Islet of Langerhans (tissue), 1 donor: ENCODE data around the gene KDR.

Source experiments
- FAIRE-seq: peaks from one replicate; lab custom pipeline; 2011; peaks lifted over from hg19 to GRCh38; lab: Jason Lieb, UNC

The KDR gene

DNA sequence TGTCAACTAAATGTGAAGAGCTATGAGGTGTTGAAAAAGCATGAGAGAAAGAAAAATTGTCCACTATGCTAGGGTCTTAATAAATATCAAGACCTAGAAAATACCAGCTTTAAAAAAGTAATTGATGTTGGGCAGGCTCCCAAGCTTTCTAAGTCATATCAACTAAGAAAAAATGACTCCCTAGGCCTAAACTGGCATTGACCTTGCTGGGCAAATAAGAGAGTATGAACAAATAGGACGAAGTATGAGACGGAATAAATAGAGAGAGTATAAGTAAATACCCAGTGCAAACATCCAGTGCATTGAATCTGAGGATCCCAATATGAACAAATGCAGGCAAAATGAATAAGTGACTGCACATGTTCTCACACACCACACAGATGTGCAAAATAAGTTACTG, 3.2 kb downstream of the KDR start:
- no peak for FAIRE-seq

DNA sequence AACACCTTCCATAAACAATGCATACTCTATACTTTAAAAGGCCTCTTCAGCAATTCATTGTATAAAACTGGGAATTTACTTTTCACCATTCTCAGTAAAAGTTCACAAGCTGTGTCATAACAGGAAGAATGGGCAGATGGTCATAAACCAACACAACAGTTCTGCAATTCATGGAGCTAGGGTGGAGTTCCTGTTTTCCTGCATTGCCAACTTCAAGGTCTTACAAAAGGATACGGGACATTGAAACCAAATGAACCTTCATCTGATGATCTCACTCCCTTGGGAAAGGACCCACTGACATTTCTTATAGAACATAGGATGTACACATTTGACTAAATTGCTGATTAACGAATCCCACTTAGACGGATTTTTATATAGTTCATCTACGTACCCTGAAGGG, 4.1 kb downstream of the KDR start:
- no peak for FAIRE-seq

DNA sequence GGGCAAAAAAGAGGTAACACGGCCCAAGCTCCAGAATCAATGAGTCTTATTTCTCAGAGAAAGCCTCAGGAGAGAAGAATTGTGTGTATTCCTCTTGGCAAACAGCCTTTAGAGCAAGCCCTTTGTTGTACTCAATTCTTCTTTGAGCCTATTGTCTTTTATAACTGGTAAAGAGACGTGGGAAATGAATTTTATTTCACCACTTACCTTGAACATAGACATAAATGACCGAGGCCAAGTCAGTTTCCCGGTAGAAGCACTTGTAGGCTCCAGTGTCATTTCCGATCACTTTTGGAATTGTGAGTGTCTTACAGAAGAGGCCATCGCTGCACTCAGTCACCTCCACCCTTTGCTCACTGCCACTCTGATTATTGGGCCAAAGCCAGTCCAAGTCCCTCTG, 7.0 kb downstream of the KDR start:
- FAIRE-seq = no peak

DNA sequence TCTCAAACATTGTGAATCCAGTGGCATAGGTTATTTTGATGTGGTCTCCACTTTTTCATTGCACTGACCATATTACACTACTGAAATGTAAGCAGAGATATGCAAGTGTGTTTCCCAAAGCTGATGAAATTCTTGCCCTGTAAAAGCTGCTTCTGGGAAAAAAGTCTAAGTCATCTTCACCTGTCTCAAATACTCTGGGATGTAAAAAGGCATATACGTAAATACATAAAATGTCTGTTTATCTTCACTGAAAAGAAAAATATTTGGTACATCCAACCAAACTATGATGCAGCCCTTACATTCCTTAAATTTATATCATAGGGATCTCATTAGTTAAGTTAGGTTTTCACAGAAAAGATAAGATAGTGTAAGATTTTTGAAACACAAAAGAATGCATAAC, 7.9 kb downstream of the KDR start:
- FAIRE-seq = no peak

DNA sequence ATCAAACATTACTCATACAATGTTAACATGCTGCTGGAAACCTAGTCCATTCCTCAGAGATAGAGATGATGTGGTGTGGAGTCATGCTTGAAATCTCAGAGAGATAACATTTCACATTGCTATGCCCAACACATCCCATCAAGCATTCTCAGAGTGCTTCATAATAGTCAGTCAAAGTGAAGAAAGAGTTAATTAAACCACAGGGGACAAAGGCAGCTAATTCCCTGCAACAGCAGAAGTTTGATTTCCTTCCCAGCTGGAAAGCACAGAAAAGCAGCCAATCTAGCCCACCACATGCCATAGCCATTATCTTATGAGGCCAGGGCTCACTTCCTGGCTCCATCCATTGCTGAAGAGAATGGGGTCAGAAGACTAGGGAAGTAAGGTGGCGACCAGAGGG, 8.9 kb downstream of the KDR start:
- FAIRE-seq = no peak

DNA sequence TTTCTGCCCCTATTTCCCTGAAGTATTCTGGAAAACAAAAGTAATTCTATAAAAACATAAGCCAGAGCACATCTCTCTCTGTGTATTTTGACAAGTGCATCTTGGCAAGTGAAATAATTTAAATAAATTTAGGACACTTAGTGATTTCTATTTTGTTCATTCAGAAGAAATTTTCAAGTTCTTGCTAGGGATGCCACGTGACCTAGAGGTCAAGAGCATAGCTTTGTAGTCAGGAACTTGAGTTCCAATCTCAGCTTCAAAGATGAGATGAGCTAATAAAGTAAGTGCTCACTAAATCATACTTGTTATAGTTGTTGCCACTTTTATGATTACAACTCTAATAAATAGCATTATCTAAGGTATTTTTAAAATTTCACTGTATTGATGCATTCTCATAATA, 13.8 kb downstream of the KDR start:
- FAIRE-seq = no peak

DNA sequence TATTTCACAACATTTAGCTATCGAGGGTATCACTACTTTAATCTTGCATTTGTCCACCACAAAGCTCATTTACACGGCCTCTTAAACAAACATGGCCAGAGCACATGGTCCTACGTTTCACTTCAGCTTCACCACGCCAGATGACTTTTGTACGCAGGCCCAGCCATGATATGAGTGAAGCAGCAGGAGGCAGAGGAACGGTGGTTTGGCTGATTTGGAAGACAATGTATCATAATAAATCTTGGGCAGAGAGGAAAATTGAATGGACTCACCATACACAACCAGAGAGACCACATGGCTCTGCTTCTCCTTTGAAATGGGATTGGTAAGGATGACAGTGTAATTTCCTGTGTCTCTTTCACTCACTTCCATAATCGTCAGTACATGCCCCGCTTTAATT, 15.3 kb downstream of the KDR start:
- FAIRE-seq = no peak

DNA sequence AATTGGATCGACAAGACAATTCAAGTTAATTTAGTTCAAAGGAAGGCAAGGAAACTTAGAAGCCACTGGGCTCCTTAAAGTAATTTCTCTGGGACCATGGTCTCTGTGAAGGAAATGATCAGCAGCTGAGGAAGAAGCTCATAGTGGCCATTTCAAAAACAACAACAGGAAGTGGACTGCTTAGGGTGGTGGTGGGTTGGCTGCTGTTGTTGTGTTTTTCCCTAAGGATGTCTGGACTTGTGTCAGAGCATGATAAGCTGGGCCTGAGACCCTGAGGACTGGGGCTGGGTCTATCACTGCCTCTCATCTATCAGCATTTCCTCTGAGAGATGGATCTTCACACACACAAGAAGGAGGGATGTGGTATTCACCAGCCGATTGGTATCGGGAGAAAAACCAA, 18.3 kb downstream of the KDR start:
- FAIRE-seq = no peak

DNA sequence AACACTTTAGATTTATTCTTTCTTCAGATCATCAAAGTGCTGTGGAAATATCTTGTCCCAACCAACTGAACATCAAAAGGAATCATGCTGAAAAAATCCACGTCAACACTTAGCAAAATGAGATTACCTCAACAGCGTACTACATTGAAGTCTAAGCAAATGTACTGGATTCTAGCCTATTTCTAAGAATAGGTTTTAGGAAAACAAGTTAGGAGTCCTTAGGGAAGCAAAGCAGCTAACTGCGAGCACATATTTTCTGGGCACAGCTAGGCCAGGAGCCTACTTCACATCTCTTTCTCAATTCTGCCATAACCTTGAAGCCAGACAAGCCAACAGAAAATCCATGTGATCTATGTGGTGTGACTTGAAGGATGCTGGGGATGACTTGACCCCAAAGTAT, 22.2 kb downstream of the KDR start:
- FAIRE-seq = no peak

DNA sequence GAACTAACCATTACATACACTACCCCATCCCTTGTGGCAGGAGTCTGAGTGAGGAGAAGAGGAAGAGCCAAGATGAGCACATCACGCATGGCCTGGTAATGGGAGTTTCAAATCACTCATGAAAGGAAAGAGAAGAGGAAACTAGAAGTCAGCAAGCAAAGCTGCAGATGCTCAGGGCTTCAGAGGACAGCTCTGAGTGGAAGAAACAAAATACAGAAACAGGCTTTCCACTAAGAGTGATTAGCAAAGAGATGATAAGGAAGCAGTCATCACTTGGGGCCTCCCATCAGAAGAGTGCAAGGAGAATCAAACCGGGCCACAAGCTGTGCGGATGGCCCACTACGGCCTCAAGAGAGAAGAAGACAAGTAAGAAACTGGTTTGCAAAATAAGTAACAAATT, 25.6 kb downstream of the KDR start:
- no peak for FAIRE-seq

DNA sequence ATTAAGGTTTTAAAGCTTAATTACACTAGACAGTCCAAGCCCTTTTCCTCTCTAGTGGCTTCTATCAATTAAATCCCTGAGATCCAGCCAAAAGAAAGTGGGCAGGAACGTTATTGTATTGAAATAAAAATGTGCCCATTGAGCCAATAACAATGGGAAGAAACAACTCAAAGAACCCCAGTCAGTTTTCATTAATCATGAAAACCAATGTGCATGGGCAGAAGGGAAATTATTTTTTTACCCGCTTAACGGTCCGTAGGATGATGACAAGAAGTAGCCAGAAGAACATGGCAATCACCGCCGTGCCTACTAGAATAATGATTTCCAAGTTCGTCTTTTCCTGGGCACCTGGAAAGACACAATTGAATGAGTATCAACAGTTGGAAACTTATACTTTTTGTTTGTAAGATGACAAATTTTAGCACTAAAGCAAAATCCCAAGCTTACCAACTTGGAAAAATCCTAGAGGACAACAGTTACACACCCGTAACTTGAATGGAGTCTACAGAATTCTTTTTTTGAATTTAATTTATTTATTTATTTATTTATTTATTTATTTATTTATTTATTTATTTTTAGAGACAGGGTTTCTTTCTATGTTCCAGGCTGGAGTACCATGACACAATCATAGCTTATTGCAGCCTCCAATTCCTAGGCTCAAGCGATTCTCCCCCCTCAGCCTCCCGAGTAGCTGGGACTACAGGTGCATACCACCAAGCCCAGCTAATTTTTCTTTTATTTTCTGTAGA, 26.8 kb downstream of the KDR start:
- FAIRE-seq = no peak

DNA sequence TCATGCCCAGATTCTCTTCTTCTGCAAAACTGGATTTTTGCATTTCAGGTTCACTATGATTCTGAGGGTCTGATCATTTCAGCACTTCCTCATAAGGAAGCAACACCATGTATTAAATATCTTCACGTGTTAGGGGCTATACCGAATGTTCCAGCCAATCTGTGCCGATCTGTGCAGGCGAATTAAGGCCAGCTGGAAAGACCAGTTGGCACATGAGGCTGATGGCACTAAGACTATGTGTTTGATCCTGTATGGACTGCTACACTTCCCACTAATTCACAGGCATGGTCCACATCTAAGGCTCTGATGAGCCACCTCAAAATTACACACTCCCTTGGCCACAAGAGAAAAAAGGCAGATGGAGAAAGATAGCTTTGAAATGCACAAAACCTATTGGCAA, 28.8 kb downstream of the KDR start:
- no peak for FAIRE-seq

DNA sequence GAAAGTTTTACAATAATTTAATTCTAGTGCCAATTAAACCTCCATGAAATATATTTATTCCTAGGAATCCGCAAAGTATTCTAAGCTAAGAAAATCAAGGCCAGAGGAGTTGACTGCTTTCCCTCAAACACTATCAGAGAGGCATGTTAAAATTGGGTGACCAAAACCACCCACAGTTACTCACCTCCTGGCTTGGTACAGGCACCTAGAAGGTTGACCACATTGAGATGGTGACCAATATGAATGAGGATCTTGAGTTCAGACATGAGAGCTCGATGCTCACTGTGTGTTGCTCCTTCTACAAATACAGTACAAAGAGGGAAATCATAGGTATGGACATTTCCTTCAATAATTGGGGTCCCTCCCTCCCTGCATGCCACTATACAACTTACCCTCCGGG, 29.4 kb downstream of the KDR start:
- FAIRE-seq = no peak

DNA sequence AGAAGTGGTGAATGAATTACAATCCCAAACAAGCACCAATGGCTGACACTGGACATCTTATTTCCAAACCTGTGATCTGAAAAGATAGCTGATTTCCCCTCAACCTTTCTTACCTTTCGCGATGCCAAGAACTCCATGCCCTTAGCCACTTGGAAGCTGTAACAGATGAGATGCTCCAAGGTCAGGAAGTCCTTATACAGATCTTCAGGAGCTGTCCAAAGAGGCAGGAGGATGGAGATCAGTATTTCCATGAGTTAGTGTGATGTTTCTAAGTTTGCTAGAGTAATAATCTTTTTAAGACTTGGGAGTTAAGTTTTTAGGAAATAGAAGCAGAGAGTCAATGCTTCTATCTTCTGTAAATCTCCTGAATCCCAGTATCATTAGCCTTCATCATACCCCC, 32.9 kb downstream of the KDR start:
- no peak for FAIRE-seq

DNA sequence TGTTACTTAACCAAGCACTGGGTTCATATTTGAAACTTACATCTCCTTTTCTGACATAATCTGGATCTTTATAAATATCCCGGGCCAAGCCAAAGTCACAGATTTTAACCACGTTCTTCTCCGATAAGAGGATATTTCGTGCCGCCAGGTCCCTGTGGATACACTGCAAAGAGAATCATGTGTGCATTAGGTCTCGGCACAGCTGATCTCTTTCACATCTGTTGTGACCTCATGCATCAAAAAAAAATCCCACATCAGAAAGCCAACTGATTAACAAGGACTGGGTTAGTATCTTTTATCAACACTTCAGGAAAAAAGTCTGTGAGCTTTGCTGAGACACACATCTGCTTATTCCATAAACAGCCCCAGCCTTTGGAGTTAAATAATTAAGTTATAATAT, 35.5 kb downstream of the KDR start:
- no peak for FAIRE-seq

DNA sequence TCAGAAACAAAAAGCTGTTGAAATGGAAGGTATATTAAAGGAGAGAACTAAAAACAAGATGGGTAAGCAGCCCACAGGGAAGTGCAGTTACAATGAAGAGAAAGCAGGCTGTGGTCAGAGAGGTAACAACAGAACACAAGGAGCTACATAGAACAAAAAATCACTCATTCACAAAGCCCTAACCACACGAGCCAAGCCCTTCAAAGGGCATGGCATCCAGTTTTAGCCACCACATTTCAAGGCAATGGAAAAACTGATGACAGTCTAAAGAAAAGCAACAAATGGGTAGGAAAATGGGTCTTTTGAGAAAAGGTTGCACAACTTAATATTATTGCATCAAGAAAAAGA, 37.5 kb downstream of the KDR start:
- FAIRE-seq = no peak

DNA sequence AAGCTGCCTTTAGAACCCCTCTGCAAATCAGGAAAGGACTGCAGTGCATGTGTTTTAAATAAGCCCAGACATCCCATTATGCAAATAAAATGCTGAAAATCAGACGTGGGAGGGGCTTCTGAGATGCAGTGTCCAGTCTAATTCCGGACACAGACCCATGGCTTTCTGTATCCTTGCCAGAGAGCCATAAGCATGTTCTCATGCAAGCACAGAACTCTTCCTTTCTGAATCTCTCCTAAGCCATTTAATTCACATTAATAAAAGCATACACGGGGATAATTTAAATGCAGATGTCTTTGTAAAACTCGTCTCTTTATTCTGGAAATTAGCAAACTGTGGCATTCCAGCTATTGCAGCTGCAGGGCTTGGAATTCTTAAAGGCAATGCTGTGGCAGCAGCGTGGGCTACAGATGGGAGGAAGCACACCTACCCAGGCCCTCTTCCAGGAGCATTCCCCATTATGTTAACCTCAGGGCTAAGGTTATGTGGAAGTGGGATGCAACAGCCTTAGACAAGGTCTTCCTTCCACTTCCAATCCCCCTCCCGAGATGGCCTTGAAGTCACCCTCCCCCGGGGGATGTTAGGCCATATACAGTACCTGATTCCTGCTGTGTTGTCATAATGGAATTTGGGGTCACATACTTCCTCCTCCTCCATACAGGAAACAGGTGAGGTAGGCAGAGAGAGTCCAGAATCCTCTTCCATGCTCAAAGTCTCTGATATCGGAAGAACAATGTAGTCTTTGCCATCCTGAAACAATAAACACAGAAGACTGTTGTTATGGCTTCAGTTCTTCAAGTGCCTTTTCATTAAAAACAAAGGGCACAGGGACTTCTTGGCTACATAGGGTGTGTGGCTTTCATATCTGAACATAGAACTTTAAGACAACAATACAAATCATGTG, 38.1 kb downstream of the KDR start:
- no peak for FAIRE-seq

DNA sequence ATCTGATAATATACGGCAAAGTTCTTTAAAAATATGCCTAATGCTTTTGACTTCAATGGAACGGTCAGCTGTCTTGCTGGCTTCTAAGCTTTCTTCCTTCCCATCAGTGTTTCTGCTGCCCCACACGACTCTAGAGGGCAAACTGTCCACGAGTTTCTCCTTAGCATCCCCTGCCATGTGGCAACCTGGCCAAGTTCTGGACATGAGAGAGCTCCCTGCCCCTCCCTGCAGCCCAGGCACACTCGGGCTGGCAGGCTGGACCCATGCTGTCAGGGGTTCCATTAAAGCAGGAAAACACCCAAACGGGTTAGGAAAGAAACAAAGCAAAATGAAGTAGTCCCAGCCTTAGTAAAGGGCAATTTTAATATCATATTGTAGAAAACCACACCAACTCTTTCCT, 38.8 kb downstream of the KDR start:
- FAIRE-seq = no peak

DNA sequence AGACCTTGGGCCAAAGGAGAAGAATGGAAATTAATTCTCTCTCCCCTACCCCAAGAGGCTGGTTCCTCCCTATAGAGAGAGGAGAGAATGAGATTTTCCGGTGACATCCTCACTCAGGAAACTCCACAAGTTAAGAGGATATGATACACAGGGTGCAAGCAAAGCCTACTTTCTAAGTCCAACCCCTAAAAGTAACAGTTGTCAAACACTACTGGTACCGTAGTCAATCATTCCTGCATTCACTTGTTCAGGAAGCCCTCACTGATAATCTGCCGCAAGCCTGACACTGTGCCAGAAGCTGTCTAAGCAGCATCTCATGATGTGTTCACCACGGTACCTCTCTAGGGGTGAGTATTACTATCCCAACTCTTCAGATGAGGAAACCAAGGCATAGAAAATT, 41.7 kb downstream of the KDR start:
- FAIRE-seq = no peak

DNA sequence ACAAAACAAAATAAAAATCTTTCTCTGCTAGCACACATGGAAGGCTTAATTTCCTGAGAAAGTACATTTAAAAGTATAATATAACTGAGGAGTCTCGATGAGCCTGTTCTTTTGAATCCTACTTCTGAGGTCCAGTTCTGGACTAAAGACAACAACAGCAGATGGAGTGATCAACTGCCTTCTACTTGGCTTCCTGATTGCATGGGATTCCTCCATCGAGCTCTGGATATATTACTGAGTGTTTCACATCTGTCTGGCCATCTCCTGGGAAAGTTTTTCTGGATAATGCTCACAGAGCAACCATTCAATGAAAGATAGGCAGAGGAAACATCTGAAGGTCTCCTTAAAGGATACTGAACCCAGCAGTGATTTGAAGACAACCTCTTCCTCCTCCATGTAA, 42.6 kb downstream of the KDR start:
- FAIRE-seq = no peak

DNA sequence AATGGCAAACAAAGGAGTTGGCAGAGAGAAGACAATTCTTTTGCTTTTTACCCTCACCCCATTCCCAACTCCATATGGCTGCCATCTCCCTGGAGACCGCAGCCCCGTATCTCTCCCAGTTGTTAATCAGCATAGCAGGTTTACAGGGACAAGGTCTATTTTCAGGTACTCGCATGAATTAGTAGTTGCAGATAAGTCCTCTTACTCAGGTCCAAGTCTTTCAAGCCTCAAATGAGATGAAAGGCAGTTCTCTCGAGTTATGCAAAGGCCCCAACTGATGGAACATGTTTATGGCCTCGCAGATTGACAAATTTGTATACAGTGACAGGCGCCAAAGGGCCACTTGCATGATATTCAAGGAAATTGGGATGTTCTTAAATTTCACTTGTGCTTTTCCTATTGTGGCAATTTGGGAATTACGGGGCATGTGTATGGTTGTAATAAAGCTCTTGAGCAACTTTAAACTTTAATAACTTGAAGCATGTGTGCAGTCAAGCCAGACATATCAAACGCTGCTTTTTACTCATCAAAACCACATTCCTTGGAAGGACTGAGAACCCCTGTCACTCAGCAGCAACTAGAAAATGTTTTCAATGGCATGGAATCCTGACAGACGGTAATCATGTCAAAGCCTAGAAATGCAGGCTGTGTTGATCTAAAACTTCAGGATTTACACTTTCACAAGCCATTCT, 45.1 kb downstream of the KDR start:
- no peak for FAIRE-seq

DNA sequence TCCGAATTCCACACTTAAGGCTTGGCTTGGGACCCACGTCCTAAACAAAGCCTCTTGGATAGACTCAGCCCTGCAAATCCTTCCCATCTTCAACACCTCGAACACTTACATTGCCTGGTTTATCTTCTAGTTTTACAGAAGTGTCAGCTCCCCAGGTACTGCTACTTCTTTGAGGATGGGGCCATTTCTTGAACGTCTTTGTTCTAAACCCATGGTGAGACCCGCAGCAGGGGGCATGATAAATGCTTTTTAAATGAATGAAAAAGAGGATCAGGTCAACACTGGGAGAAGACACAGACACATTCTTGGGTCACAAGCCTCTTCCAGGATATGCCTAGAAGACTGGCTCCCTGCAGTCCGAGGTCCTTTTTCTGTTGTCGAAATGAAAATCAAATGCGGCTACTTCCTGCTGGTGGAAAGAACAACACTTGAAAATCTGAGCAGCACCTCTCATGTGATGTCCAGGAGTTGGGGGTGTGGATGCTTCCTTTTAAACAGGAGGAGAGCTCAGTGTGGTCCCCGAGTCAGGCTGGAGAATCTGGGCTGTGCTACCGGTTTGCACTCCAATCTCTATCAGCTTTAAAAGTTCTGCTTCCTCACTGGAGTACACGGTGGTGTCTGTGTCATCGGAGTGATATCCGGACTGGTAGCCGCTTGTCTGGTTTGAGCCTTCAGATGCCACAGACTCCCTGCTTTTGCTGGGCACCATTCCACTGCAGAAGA, 45.8 kb downstream of the KDR start:
- FAIRE-seq = no peak

DNA sequence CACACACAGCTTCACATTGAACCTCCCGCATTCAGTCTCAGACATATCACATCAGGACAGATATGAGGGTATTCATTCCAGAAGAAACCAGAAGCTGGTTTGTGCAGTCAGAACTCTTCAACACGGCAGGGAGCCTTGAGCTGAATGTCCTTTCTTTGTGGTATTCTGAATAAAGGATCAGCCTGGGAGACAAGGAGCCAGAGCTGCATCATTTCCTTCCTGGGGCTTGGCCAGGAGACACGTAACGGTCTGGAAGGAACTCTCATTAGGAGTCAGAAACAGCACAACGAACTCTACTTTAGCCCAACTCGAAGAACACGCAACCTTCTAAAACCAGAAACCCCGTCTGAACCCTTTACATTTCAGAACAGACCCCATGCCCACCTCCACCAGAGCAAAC, 46.4 kb downstream of the KDR start:
- FAIRE-seq = no peak
